ENCODE measurements around the gene CEP63. TPM values are rescaled to one million over a fixed set of nuclear protein-coding genes. Genes with fewer than 3 reads are reported as not detected.

The CEP63 gene
- total and polyA plus RNA-seq, 2 of the 8 experiments (the other 6 are each of a cell fraction or from before 2014, with no cell fraction given), result 5.3 to 18.2 TPM

GRCh38 chr3:134516905-134517304 is 31.0 kb downstream of the CEP63 start:
- Histone ChIP-seq H3K18ac (ENCODE audit: extremely low read depth, low read length) (no peak overlapping the region), H4K8ac (ENCODE audit: extremely low read depth, insufficient read depth, low read length) (no peak overlapping the region), H3K79me1 (ENCODE audit: low read depth, low read length) (no peaks in the 10 kb centered on the region), H4K91ac (replicated peaks; ENCODE audit: insufficient read length, low read length) (no peak overlapping the region), H3K27me3 (replicated peaks in 1 of 4; ENCODE audit: control insufficient read depth in 3 of 4, extremely low read depth in 1 of 4, insufficient read depth in 3 of 4, low read length in 3 of 4) (no peaks in the 10 kb centered on the region), H4K20me1 (replicated peaks in 1 of 2; ENCODE audit: control insufficient read depth in 1 of 2, insufficient read depth in 2 of 2, low read length in 2 of 2) (no peaks in the 10 kb centered on the region), H3K4me2 (ENCODE audit: insufficient read depth in 1 of 2, low read depth in 2 of 2, low read length in 2 of 2) (no peak overlapping the region), H3K4ac (replicated peaks; ENCODE audit: insufficient read length, low read depth, low read length) (no peak overlapping the region), H2BK12ac (ENCODE audit: low read depth, low read length) (no peak overlapping the region), H2BK15ac (ENCODE audit: low read length) (no peak overlapping the region), H2BK120ac (replicated peaks; ENCODE audit: low read depth, low read length) (no peak overlapping the region), H4K5ac (ENCODE audit: insufficient read length, low read depth, low read length) (no peak overlapping the region), H2AK5ac (ENCODE audit: low read depth, low read length) (no peak overlapping the region), H3K27ac (ENCODE audit: low read depth, low read length) (no peak overlapping the region), H3K9me3 (ENCODE audit: insufficient read depth in 2 of 2, low read depth in 1 of 2, low read length in 1 of 2) (peaks cover 0 to 2% of the 10 kb centered on the region in 2 experiments; a peak in 1 of 4 replicates), H3K23ac (ENCODE audit: insufficient read length) (no peak overlapping the region), H3K4me1 (replicated peaks in 1 of 4; ENCODE audit: control insufficient read depth in 3 of 4, insufficient read depth in 4 of 4, low read length in 3 of 4) (no peaks in the 10 kb centered on the region), H3K9ac (replicated peaks in 1 of 4; ENCODE audit: extremely low read depth in 1 of 4, low read depth in 3 of 4, low read length in 3 of 4) (no peak overlapping the region), H3K23me2 (ENCODE audit: low read depth, low read length) (no peaks in the 10 kb centered on the region), H3K14ac (ENCODE audit: insufficient read length) (no peak overlapping the region), H2BK20ac (ENCODE audit: low read length) (no peak overlapping the region), H3K36me3 (ENCODE audit: control insufficient read depth in 2 of 4, insufficient read depth in 4 of 4, low read length in 3 of 4) (peaks cover 0 to 3% (median 0%) of the 10 kb centered on the region in 4 experiments; a peak in 2 of 8 replicates), H3K4me3 (ENCODE audit: extremely low read depth in 1 of 4, insufficient read depth in 2 of 4, low read depth in 3 of 4, low read length in 4 of 4) (no peak overlapping the region), H3K56ac (replicated peaks; ENCODE audit: insufficient read length, low read depth, low read length) (no peak overlapping the region), H2BK5ac (ENCODE audit: low read depth, low read length) (no peak overlapping the region), H2AFZ (ENCODE audit: low read length) (no peak overlapping the region), H3K79me2 (ENCODE audit: control insufficient read depth in 1 of 2, insufficient read depth in 2 of 2, low read length in 2 of 2) (no peaks in the 10 kb centered on the region)
- DNase-seq (ENCODE audit: low read depth in 1 of 2, low spot score in 2 of 2), result no peak
- ChIA-PET CTCF (ENCODE audit: partially characterized antibody) (interaction anchor here (2.7 kb wide), 1 partner anchor 10 kb away, joined by 14 read pairs; no protein-coding TSS in a partner anchor), POLR2A (ENCODE audit: partially characterized antibody) (no interaction called here)
- 85% methylated on average over 3 of the region's 3 CpGs; no CpG with 5 or more reads in 1 of the 2 experiments for WGBS, 2 experiments (ENCODE audit: extremely low coverage in 1 of 2, insufficient coverage in 1 of 2, insufficient read length in 1 of 2, insufficient replicate concordance in 2 of 2, low coverage in 1 of 2, low lambda C conversion rate in 2 of 2, missing lambda C conversion rate in 1 of 2)
- no peak for FAIRE-seq
- TF ChIP-seq TCF12 (IDR thresholded peaks at IDR 0.05; ENCODE audit: low read depth, low read length) (no peak), NANOG (IDR thresholded peaks at IDR 0.05; ENCODE audit: insufficient read depth, low read depth, low read length, poor library complexity, severe bottlenecking) (no peak), TBP (IDR thresholded peaks at IDR 0.05; ENCODE audit: low read depth, low read length) (no peak), USF2 (IDR thresholded peaks at IDR 0.05; ENCODE audit: low read length) (no peak), SRF (IDR thresholded peaks at IDR 0.05; ENCODE audit: low read depth, low read length) (no peak), CBX8 (IDR thresholded peaks at IDR 0.05; ENCODE audit: borderline replicate concordance, low read depth, low read length) (no peak), POU5F1 (IDR thresholded peaks at IDR 0.05; ENCODE audit: low read depth, low read length) (no peak), CHD1 (IDR thresholded peaks at IDR 0.05; ENCODE audit: low read depth, low read length) (no peak), BCL11A (IDR thresholded peaks at IDR 0.05; ENCODE audit: low read depth in 2 of 2, low read length in 2 of 2) (no peak), RNF2 (IDR thresholded peaks at IDR 0.05; ENCODE audit: borderline replicate concordance, low read depth, low read length, missing control alignments, poor library complexity, severe bottlenecking) (no peak), RXRA (IDR thresholded peaks at IDR 0.05; ENCODE audit: insufficient read depth, low read depth, low read length) (no peak), FOSL1 (IDR thresholded peaks at IDR 0.05; ENCODE audit: insufficient read depth, low read depth, low read length) (no peak), KDM5A (IDR thresholded peaks at IDR 0.05; ENCODE audit: low read length) (no peak), BACH1 (IDR thresholded peaks at IDR 0.05; ENCODE audit: low read length) (no peak)

All from H1 (cell line).